ENCODE measurements around the gene MACO1. TPM values are rescaled to one million over a fixed set of nuclear protein-coding genes. Genes with fewer than 3 reads are reported as not detected.

Gene MACO1
- total and polyA plus RNA-seq, 2 of the 8 experiments (the other 6 are each of a cell fraction or from before 2014, with no cell fraction given): 3.5 to 15.1 TPM

GRCh38 chr1:25519624-25520023 is 88.9 kb downstream of the MACO1 start:
- TF ChIP-seq RFX5 (IDR thresholded peaks at IDR 0.05; ENCODE audit: borderline replicate concordance, low read depth, low read length) (no peak), ATF3 (IDR thresholded peaks at IDR 0.05; ENCODE audit: insufficient read depth, low read depth, low read length) (no peak), BCL11A (IDR thresholded peaks at IDR 0.05; ENCODE audit: low read depth in 2 of 2, low read length in 2 of 2) (no peak), HDAC6 (IDR thresholded peaks at IDR 0.05; ENCODE audit: low read depth, low read length) (no peak), SP2 (IDR thresholded peaks at IDR 0.05; ENCODE audit: low read length) (no peak), KDM4A (IDR thresholded peaks at IDR 0.05; ENCODE audit: low read depth, low read length, severe bottlenecking) (no peak), EZH2 (IDR thresholded peaks at IDR 0.05; ENCODE audit: low read depth, low read length, severe bottlenecking) (no peak), TAF1 (IDR thresholded peaks at IDR 0.05; ENCODE audit: low read depth, low read length) (no peak)
- no peak overlapping the region for H3K4me2 ChIP-seq (ENCODE audit: insufficient read depth in 1 of 2, low read depth in 2 of 2, low read length in 2 of 2)
- no peaks in the 10 kb centered on the region for H3K23me2 ChIP-seq (ENCODE audit: low read depth, low read length)
- H3K18ac ChIP-seq (ENCODE audit: extremely low read depth, low read length): no peak overlapping the region
- WGBS, 2 experiments (ENCODE audit: extremely low coverage in 1 of 2, insufficient coverage in 1 of 2, insufficient read length in 1 of 2, insufficient replicate concordance in 2 of 2, low coverage in 1 of 2, low lambda C conversion rate in 2 of 2, missing lambda C conversion rate in 1 of 2): 99% methylated on average over 5 of the region's 5 CpGs; no CpG with 5 or more reads in 1 of the 2 experiments
- no peak overlapping the region; the same call in 1 of the 2 replicates for H4K8ac ChIP-seq (ENCODE audit: extremely low read depth, insufficient read depth, low read length)
- H3K9me3 ChIP-seq (ENCODE audit: insufficient read depth in 2 of 2, low read depth in 1 of 2, low read length in 1 of 2): no peaks in the 10 kb centered on the region
- no peaks in the 10 kb centered on the region for H3K79me2 ChIP-seq (ENCODE audit: control insufficient read depth in 1 of 2, insufficient read depth in 2 of 2, low read length in 2 of 2)
- no peaks in the 10 kb centered on the region for H3K36me3 ChIP-seq (ENCODE audit: control insufficient read depth in 2 of 4, insufficient read depth in 4 of 4, low read length in 3 of 4)
- no peak overlapping the region for H2AFZ ChIP-seq (ENCODE audit: low read length)
- H2BK20ac ChIP-seq (ENCODE audit: low read length): no peak overlapping the region
- H3K4ac ChIP-seq (replicated peaks; ENCODE audit: insufficient read length, low read depth, low read length): no peak overlapping the region
- H2BK15ac ChIP-seq (ENCODE audit: low read length): no peak overlapping the region
- H4K91ac ChIP-seq (replicated peaks; ENCODE audit: insufficient read length, low read length): no peak overlapping the region
- ChIA-PET POLR2A (ENCODE audit: partially characterized antibody) (interaction anchor here (0.6 to 2.2 kb wide), 4 partner anchors 9 to 182 kb away, joined by 3 to 16 read pairs (median 4); no protein-coding TSS in a partner anchor), CTCF (ENCODE audit: partially characterized antibody) (interaction anchor here (0.6 to 15.3 kb wide), 31 partner anchors 9 to 1872 kb away, joined by 3 to 240 read pairs (median 5); partner anchors contain the start of gene LDLRAP1)
- no peak overlapping the region for H2AK5ac ChIP-seq (ENCODE audit: low read depth, low read length)
- no peak overlapping the region for H3K56ac ChIP-seq (replicated peaks; ENCODE audit: insufficient read length, low read depth, low read length)
- no peak overlapping the region for H3K23ac ChIP-seq (ENCODE audit: insufficient read length)
- H4K20me1 ChIP-seq (replicated peaks in 1 of 2; ENCODE audit: control insufficient read depth in 1 of 2, insufficient read depth in 2 of 2, low read length in 2 of 2): no peaks in the 10 kb centered on the region
- H2BK5ac ChIP-seq (ENCODE audit: low read depth, low read length): no peak overlapping the region
- no peak overlapping the region for H3K9ac ChIP-seq (replicated peaks in 1 of 4; ENCODE audit: extremely low read depth in 1 of 4, low read depth in 3 of 4, low read length in 3 of 4)
- H3K4me3 ChIP-seq (ENCODE audit: extremely low read depth in 1 of 4, insufficient read depth in 2 of 4, low read depth in 3 of 4, low read length in 4 of 4): no peak overlapping the region
- DNase-seq (ENCODE audit: low read depth in 1 of 2, low spot score in 2 of 2) (no peak), FAIRE-seq (no peak)
- H3K79me1 ChIP-seq (ENCODE audit: low read depth, low read length): no peaks in the 10 kb centered on the region
- peaks cover 4 to 8% (median 4%) of the 10 kb centered on the region in 4 experiments; a peak in 6 of 7 replicates for H3K4me1 ChIP-seq (replicated peaks in 1 of 4; ENCODE audit: control insufficient read depth in 3 of 4, insufficient read depth in 4 of 4, low read length in 3 of 4)
- H3K27me3 ChIP-seq (replicated peaks in 1 of 4; ENCODE audit: control insufficient read depth in 3 of 4, extremely low read depth in 1 of 4, insufficient read depth in 3 of 4, low read length in 3 of 4): no peaks in the 10 kb centered on the region
- no peak overlapping the region for H2BK120ac ChIP-seq (replicated peaks; ENCODE audit: low read depth, low read length)
- H3K14ac ChIP-seq (ENCODE audit: insufficient read length): no peak overlapping the region
- no peak overlapping the region for H4K5ac ChIP-seq (ENCODE audit: insufficient read length, low read depth, low read length)
- H3K27ac ChIP-seq (ENCODE audit: low read depth, low read length): no peak overlapping the region
- no peak overlapping the region for H2BK12ac ChIP-seq (ENCODE audit: low read depth, low read length)
